Lung (tissue), 12 donors: Measurements from ENCODE around the gene CAMK2D. TPM values are rescaled to one million over a fixed set of nuclear protein-coding genes. Genes with fewer than 3 reads are reported as not detected.

Source experiments
- ATAC-seq: fragments of 200-7000 bp; cut with Tn5 transposase; one replicate; pipeline ENCODE4 v1.9.1; 2020; ENCODE audit warnings: moderate number of reproducible peaks; ENCODE audit not compliant: insufficient read depth, low FRiP score
- DNase-seq, 3 donors: peaks; one replicate each; pipeline ENCODE4 v3.0.0-alpha.2; 2013 to 2017
- H3K27ac ChIP-seq, 2 donors: one replicate each; pipeline ENCODE4 v1.5.1; 2013; ENCODE audit warnings: mild to moderate bottlenecking in 2 of 2, moderate library complexity in 2 of 2, control low read depth in 1 of 2, inconsistent platforms in 1 of 2, low read depth in 1 of 2, low read length in 1 of 2
- H3K27me3 ChIP-seq, 3 donors: one replicate each; pipeline ENCODE4 v1.5.1; 2013; ENCODE audit warnings: low read length in 2 of 3; ENCODE audit not compliant: control insufficient read depth in 3 of 3, insufficient read depth in 3 of 3
- H3K36me3 ChIP-seq, 4 donors: one replicate each; pipeline ENCODE4 v1.5.1; 2013; ENCODE audit warnings: low read length in 4 of 4, mild to moderate bottlenecking in 1 of 4, moderate library complexity in 1 of 4; ENCODE audit not compliant: control insufficient read depth in 4 of 4, insufficient read depth in 4 of 4
- H3K4me1 ChIP-seq, 5 donors: one replicate each; pipeline ENCODE4 v1.5.1; 2013; ENCODE audit warnings: low read length in 5 of 5, mild to moderate bottlenecking in 2 of 5, moderate library complexity in 1 of 5; ENCODE audit not compliant: control insufficient read depth in 5 of 5, insufficient read depth in 5 of 5
- H3K4me3 ChIP-seq: one replicate; pipeline ENCODE4 v1.5.1; 2013; ENCODE audit warnings: mild to moderate bottlenecking, control low read depth, moderate library complexity
- H3K9ac ChIP-seq, 2 donors: one replicate each; pipeline ENCODE4 v1.5.1; 2013; ENCODE audit warnings: low read length in 2 of 2, control low read depth in 1 of 2; ENCODE audit not compliant: insufficient read depth in 1 of 2
- H3K9me3 ChIP-seq, 4 donors: one replicate each; pipeline ENCODE4 v1.5.1; 2013; ENCODE audit warnings: low read length in 3 of 4, mild to moderate bottlenecking in 1 of 4, moderate library complexity in 1 of 4; ENCODE audit not compliant: control insufficient read depth in 4 of 4, insufficient read depth in 3 of 4
- WGBS, 2 donors: extraction: QIAGEN DNeasy Blood & Tissue Kit; methylation state at CpG; one replicate each; pipeline ENCODE4 v1.1.7; 2013; 5-methylcytosine and 5-hydroxymethylcytosine counted together
- polyA plus RNA-seq, 2 donors: library from polyadenylated mRNA; stranded (reverse); fragments of 200-250 nt; gene quantifications; one replicate each; pipeline ENCODE4 v1.2.1, GENCODE V29; 2013
- total RNA-seq, 2 donors: library from RNA; depleted of rRNA in 1 of 2; stranded (reverse); fragments of >200 nt in 1 of 2; gene quantifications; one replicate each; pipeline ENCODE4 v1.2.1, GENCODE V29; 2014 to 2021
- TF ChIP-seq, protein P1 (sequence below): IDR thresholded peaks from 2 replicates; pipeline ENCODE4 v1.5.1; 2012; ENCODE audit warnings: mild to moderate bottlenecking; ENCODE audit errors: control extremely low read depth, extremely low read depth
- donor health status: control.
- donor health status: control.
- donor health status: Bipolar disorder and iron deficiency.
- donor health status: healthy.
- donor health status: DM: yes; HTN: yes; CAD: no.

Gene CAMK2D
- total and polyA plus RNA-seq, 4 donors, result 11.9 to 98.2 (median 36.6) TPM

GRCh38 chr4:113760094-113760794, 1.3 kb downstream of the CAMK2D start:
- TF ChIP-seq, protein P1, sequence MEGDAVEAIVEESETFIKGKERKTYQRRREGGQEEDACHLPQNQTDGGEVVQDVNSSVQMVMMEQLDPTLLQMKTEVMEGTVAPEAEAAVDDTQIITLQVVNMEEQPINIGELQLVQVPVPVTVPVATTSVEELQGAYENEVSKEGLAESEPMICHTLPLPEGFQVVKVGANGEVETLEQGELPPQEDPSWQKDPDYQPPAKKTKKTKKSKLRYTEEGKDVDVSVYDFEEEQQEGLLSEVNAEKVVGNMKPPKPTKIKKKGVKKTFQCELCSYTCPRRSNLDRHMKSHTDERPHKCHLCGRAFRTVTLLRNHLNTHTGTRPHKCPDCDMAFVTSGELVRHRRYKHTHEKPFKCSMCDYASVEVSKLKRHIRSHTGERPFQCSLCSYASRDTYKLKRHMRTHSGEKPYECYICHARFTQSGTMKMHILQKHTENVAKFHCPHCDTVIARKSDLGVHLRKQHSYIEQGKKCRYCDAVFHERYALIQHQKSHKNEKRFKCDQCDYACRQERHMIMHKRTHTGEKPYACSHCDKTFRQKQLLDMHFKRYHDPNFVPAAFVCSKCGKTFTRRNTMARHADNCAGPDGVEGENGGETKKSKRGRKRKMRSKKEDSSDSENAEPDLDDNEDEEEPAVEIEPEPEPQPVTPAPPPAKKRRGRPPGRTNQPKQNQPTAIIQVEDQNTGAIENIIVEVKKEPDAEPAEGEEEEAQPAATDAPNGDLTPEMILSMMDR, result no peak
- no peaks in the 10 kb centered on the region for H3K27me3 ChIP-seq
- ATAC-seq, result no peak
- peak; percentile 47 to 77 (median 74) for DNase-seq
- 1 to 4% methylated on average over 22 of the region's 22 CpGs for WGBS, 2 donors
- peak overlapping the region; percentile 69 for H3K4me3 ChIP-seq
- H3K36me3 ChIP-seq, result peaks cover 0 to 8% (median 4%) of the 10 kb centered on the region in 4 donors
- H3K9me3 ChIP-seq, result no peaks in the 10 kb centered on the region
- H3K27ac ChIP-seq, result peak overlapping the region; percentile 96 to 99
- H3K4me1 ChIP-seq, result peaks cover 0 to 29% (median 9%) of the 10 kb centered on the region in 5 donors
- H3K9ac ChIP-seq, result peak overlapping the region; percentile 26 to 80

DNA sequence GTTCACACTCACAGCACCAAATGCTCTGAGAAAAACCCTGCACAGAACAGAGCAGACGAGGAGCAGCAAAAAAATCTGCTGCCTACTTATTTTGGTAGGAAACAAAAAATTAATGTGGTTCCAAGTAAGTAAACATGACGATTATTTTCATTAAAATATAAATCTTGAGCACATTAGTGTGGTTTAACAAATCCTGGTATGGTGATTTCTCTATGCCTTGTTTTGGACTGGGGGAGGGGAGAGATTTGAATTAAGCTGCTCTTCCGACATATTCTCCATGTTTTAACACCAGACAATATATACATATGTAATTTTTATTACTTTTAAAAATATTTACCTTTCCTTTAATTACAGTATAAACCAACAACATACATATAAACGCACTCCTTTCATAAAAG, 1.8 kb downstream of the CAMK2D start:
- Histone ChIP-seq H3K9me3 (no peaks in the 10 kb centered on the region), H3K27me3 (no peaks in the 10 kb centered on the region), H3K4me1 (peaks cover 0 to 29% (median 9%) of the 10 kb centered on the region in 5 donors), H3K27ac (peak overlapping the region; percentile 96 to 99), H3K4me3 (peak overlapping the region; percentile 69), H3K9ac (peak overlapping the region in 1 of 2 donors; percentile 80), H3K36me3 (peaks cover 0 to 8% (median 4%) of the 10 kb centered on the region in 4 donors)
- ATAC-seq (no peak), DNase-seq (peak in 2 of 3 donors; percentile 46 to 53)
- TF ChIP-seq, protein P1, result no peak
- WGBS, 2 donors, result 26 to 41% methylated on average over 4 of the region's 4 CpGs

DNA sequence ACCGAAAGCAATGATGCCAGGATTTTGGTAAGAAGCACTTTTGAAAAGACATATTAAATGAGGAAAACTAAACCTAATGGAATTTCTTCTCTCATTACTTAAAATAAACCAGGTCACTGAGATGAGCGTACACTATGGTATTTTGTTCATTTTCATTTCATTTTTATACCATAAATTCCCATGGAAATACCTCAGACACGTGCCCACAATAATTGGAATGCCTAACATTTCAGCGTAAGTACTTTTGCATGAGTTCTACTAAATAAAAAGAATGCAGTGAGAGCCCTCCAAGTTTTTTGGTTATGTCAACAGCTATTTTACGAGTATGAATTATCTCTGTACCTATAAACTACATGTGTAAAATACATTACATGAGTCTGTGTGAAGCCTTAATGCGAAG, 3.2 kb downstream of the CAMK2D start:
- H3K9ac ChIP-seq, result peak overlapping the region in 1 of 2 donors; percentile 8
- peaks cover 0 to 27% (median 9%) of the 10 kb centered on the region in 5 donors for H3K4me1 ChIP-seq
- DNase-seq (peak in 1 of 3 donors; percentile 19), ATAC-seq (no peak)
- H3K27ac ChIP-seq, result no peak overlapping the region
- H3K36me3 ChIP-seq, result peaks cover 0 to 8% (median 4%) of the 10 kb centered on the region in 4 donors
- H3K4me3 ChIP-seq, result no peak overlapping the region
- H3K9me3 ChIP-seq, result no peaks in the 10 kb centered on the region
- H3K27me3 ChIP-seq, result no peaks in the 10 kb centered on the region
- WGBS, 2 donors, result 75 to 87% methylated on average over 6 of the region's 6 CpGs
- TF ChIP-seq, protein P1, result no peak
